Measurements from ENCODE around the gene SPDYE5.
"Not testable (repeated sequence)": the region's sequence is repeated elsewhere in the genome, so short reads cannot be mapped to it uniquely, and the experiment has no call there.

GRCh38 chr7:75477457-75477856 lies 14.7 kb upstream of the SPDYE5 start:
- TF ChIP-seq POLR2A (IDR thresholded peaks at IDR 0.05; ENCODE audit: low read length); GATA1 (IDR thresholded peaks at IDR 0.05; ENCODE audit: low read depth, low read length): not testable (repeated sequence)
